ENCODE results near the gene DOCK4. TPM values are rescaled to one million over a fixed set of nuclear protein-coding genes. Genes with fewer than 3 reads are reported as not detected.

Gene DOCK4
- total RNA-seq (2022; extraction: Qiagen RNA extraction) = 5.9 to 8.1 TPM (median 7.0 TPM) in 5 replicates

DNA sequence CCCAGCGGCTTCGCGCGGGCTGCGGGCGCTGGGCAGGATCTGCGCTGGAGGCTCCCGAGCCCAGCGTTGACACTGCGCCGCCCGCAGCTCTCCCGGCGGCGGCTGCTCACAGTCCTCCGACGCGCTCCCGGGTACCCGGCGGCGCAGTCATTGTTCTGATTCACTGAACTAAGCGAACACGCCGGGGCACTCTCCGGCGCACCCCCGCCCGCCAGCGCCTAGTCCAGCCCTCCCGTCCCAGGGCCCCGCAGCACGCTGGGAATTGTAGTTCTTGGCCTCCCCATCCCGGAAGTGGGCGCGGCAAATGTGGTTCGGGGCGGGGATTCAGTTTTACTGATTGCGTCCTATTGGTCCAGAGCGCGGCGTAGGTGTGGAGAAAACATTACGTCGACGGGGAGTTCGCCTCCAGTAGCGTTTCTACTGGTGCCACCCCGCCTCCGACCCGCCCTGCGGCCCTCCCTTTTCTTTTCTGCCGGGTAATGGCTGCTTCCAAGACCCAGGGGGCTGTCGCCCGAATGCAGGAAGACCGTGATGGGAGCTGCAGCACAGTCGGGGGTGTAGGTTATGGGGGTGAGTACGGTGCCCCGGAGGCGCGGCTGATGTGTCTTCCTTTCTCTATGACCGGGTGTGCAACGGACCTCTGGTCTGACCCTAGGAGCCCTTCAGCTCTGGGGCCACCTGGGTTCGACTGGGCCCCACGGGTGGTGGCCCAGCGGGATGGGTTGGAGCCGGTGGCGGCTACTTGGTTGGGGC is at the start of gene DOCK4, which contains the start of gene ZNF277:
Gene DOCK4, minus strand, starts transcription at position 162 of the 753 bp plus-strand sequence. CDS start 261 bp downstream, outside the sequence.
Gene ZNF277, plus strand, starts transcription at position 458 of the 753 bp plus-strand sequence. Its CDS starts 22 bp downstream, at position 480.

Other genes starting within 250 kb of the DOCK4 start
- gene ZNF277, start 296 bp upstream of the DOCK4 start, total RNA-seq (2022; extraction: Qiagen RNA extraction) = 11.1 to 16.7 TPM (median 14.1 TPM) in 5 replicates
- gene IFRD1, start 244.1 kb upstream of the DOCK4 start, total RNA-seq (2022; extraction: Qiagen RNA extraction) = 26.3 to 31.8 TPM (median 27.4 TPM) in 5 replicates